Kasumi-1 (cell line): ENCODE data around the gene HTR6.
"Not testable (repeated sequence)": the region's sequence is repeated elsewhere in the genome, so short reads cannot be mapped to it uniquely, and the experiment has no call there.

ENCODE experiments used
- DNase-seq, 2 experiments: peaks; one replicate each; lab custom pipeline; 2025; lab: John Stamatoyannopoulos, UW

HTR6 gene

GRCh38 chr1:19639228-19639627 is 25.4 kb upstream of the HTR6 start:
- not testable (repeated sequence) for DNase-seq

GRCh38 chr1:19639999-19640362 is 24.7 kb upstream of the HTR6 start:
- no peak for DNase-seq

- DNase-seq, result no peak
These were observed 24.0 kb upstream of the HTR6 start for GRCh38 chr1:19640363-19641316.

- no peak for DNase-seq
These were observed 21.6 kb upstream of the HTR6 start for GRCh38 chr1:19643121-19643520.

DNA sequence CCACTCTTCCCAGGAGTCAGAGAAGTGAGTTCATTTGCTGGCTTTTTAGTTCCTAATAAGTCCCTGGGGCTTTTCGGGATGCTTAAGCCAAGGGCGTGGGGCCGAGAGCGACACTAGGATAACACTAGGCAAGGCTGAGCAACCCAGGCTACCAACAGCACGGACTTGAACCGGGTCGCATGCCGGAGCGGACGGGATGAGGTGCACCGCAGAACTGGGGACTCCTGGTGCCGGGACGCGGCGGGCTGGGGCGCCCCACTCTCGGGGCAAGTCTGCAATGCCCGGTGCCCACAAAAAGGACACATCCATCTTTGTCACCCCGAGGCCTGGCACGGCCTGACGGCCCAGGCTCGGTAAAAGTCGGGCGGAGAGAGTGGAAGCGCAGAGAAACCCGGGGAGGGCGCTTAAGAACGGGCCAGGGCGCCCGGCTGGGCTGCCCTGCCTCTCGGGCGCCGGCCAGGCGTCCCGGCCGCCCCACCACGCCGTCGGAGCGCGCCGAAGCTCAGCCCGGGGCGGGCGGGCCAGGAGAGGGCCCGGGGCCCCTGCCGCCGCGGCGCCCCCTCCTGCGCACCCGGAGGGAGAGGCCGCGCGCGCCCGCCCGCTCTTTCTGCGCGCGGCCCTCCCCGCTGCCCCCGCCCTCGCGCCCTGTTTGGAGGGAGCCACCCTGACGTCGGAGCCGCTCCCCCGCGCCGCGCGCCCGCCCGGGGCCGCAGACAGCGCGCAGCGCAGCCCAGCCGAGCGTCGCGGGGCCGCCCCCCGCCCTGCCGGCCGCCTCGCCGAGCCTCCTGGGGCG is 20.9 kb upstream of the HTR6 start, which contains the start of gene NBL1:
NBL1 (plus strand) TSS at position 710 of the 793 bp plus-strand sequence. CDS start 10,720 bp downstream, outside the sequence.
- DNase-seq, result peak; percentile 21 to 26

DNA sequence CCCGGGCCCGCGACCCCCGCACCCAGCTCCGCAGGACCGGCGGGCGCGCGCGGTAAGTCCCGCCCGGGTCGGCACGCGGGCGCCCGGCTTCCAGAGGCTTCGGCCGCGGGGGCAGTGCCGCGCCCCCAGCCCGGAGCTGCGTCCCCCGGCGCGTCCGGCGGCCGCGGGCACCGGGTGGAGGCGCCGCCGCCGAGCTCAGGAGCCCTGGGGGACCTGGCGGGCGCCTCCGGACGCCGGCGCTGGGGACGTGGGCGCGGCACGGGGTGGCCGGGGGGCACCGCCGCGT is 20.3 kb upstream of the HTR6 start:
- DNase-seq, result no peak

- peak in 1 of 2 experiments; percentile 18 for DNase-seq
These were observed 19.8 kb upstream of the HTR6 start for GRCh38 chr1:19644681-19645410.

DNA sequence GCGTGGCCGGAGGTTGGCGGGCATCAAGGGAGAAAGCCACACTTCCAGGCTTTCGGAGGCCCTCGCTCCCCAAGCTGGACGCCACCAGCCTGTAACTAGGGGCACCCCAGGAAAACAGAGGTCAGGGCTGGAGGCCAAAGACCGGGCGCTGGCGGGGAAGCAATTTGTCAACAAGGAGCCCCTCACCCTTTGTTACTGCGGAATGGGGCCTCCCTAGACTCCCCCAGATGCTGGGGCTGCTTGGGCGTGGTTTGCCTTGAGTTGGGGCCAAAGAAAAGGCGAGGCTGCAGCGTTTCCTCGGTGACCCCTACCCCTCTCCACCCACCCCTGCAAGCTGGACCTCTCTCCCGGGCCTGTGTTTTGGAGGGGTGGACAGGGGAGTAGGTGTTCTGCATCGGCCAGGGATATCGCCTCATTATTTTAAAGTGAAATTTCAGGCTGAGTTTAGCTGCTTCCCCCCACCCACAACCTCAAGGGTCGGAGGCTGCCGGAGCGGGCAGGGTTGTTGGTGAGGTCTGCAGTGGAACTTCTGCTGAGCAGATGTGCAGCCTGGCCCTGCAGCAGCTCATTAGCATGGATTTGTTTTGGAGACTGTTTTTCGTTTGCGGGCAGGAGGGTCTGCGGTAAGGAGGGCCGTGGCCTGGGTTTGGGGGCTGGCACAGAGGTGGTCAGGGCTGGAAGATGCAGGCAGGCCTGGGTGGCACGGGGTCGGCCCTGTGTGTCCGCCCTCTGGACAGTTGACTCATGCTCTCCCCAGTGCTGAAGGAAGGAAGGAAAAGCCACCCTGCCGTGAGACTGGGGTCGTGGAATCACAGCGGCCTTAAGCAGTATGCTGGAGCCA is 19.0 kb upstream of the HTR6 start:
- no peak for DNase-seq

- DNase-seq, result no peak
These were observed 18.0 kb upstream of the HTR6 start for GRCh38 chr1:19646377-19647319.

DNA sequence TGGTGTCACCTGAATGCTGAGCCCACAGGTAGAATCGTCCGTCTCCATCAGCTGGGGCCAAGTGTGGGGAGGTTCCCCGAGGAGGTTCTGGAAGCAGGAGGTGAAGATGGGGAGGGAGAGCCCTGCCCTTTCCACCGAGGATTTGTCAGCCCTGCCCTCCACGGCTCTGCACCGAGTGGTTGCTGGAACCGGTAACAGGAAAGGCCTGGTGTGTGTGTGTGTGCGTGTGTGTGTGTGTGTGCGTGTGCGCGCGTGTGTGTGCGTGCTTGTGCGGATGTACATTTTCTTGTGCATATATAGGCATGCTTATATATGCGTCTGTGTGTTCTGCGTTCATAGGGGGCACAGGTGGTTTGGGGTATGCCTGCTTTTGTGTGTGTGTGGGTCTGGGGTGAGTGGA is 17.0 kb upstream of the HTR6 start:
- no peak for DNase-seq

DNA sequence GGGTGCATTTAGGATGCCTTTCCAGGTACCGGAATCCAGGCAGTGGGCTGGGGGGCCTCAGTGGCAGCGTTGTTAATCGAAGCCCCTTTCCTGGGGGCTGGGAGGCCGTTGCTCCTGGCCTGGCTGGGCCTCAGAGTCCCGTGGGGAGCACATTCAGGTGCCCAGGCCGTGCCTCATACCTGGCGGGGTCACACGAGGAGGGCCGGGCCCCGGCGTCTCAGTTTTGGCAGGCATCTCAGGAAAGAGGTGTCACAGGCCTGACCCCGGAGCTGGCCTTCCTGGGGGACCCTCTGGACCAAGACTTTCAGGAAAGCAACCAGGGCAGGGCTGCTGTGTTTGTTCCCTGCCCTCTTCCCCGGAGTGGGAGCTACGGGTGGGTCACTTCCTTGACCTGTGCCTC is 16.4 kb upstream of the HTR6 start:
- DNase-seq, result no peak

DNA sequence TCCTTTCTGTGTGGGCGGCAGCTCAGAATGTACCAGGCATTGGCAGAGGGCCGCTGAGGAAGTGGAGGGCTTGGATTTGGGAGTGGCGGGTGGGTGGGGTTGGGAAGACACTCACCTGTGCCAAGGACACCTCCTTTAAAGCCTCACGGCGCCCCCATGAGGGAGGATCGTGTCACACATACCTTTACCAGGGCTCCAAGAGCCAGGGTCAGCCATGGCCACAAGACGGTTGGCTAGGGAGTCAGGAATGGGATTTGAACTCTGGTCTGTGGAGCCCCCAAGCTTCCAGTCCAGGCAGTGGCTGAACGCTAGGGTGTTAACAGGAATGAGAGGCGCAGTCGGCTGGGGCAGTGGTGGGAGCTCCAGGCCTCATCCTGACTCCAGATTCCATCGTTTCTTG is 16.0 kb upstream of the HTR6 start:
- DNase-seq, result no peak

- DNase-seq, result no peak
These were observed 14.1 kb upstream of the HTR6 start for GRCh38 chr1:19650416-19651140.

- peak; percentile 59 to 60 for DNase-seq
These were observed 13.4 kb upstream of the HTR6 start for GRCh38 chr1:19651141-19651737.

GRCh38 chr1:19654386-19654785 is 10.3 kb upstream of the HTR6 start:
- no peak for DNase-seq

GRCh38 chr1:19654886-19655717 is 9.6 kb upstream of the HTR6 start:
- no peak for DNase-seq

DNA sequence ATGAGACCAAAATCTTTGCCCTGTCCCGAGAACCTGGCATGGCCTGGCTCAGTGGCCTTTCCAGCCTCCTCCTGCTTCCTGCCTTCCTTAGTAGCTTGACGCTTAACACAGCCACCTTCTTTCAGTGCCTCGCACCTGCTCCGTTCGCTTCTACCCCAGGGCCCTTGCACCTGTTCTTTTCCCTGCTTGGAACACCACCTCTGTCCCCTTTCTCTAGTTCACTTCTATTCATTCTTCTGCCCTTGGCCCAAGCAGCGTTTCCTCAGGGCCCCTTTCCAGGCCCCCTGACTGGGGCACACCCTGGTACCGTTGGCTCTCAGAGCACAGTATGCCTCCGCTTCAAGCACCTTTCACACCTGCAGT is 9.0 kb upstream of the HTR6 start:
- no peak for DNase-seq

- no peak for DNase-seq
These were observed 8.4 kb upstream of the HTR6 start for GRCh38 chr1:19656134-19656779.
